ENCODE data around the gene A3GALT2. TPM values are rescaled to one million over a fixed set of nuclear protein-coding genes. Genes with fewer than 3 reads are reported as not detected.

The A3GALT2 gene
- total and polyA plus RNA-seq, 4 donors, result not detected

- Histone ChIP-seq H3K4me3 (ENCODE audit: low read depth in 1 of 3, low read length in 3 of 3) (no peak overlapping the region), H3K9ac (ENCODE audit: low read depth in 1 of 2, low read length in 2 of 2) (no peak overlapping the region), H3K4me1 (ENCODE audit: control insufficient read depth in 4 of 4, insufficient read depth in 4 of 4, low read length in 3 of 4) (no peaks in the 10 kb centered on the region), H3K27me3 (ENCODE audit: control insufficient read depth in 4 of 4, insufficient read depth in 4 of 4, low read length in 3 of 4) (no peaks in the 10 kb centered on the region), H3K27ac (ENCODE audit: low read depth in 1 of 2, low read length in 2 of 2) (no peak overlapping the region), H3K36me3 (ENCODE audit: control insufficient read depth in 4 of 4, insufficient read depth in 3 of 4, low read depth in 1 of 4, low read length in 3 of 4) (no peaks in the 10 kb centered on the region), H3K9me3 (ENCODE audit: control insufficient read depth in 4 of 4, low read length in 3 of 4) (no peaks in the 10 kb centered on the region)
- 91% methylated on average over 2 of the region's 2 CpGs for WGBS
- no peak for DNase-seq (ENCODE audit: low spot score)
- TF ChIP-seq GABPA (IDR thresholded peaks at IDR 0.05 in 1 of 2, conservative IDR thresholded peaks at IDR 0.05 in 1 of 2), result no peak
- TF ChIP-seq TAF1 (conservative IDR thresholded peaks at IDR 0.05), result no peak
These were observed 39.0 kb upstream of the A3GALT2 start for GRCh38 chr1:33359931-33360330.

DNA sequence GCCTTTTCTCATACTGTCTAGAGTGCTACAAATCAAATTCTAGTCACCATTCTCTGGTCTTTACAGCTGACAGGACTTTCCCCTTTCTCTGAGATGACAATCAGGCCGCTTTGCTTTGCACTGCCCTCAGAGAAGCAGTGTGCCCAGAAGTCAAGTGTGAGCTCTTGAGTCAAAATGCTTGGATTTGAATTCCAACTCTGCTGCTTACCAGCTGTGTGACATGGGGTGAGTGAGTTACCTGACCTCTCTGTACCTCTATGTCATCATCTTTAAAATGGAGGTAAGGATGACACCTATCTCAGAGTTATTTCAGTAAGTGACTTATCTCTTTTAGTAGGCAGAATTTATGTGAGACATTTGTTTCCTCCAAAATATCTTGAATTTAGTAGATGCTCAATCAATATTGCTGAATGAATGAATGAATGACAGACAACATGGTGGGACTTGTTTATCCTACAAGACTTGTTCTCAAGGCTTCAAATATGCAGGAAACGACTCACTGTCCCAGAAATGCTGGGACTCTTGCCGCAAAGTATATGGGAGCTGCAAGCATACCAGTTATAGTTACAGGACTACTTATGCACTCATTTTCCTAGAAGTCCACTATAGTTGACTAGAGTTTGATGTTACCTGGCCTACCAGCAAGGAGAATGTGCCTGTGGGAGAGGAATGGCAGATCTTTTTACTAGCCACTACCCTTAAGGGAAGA is 38.1 kb upstream of the A3GALT2 start:
- Histone ChIP-seq H3K9me3 (ENCODE audit: control insufficient read depth in 4 of 4, low read length in 3 of 4) (no peaks in the 10 kb centered on the region), H3K27ac (ENCODE audit: low read depth in 1 of 2, low read length in 2 of 2) (no peak overlapping the region), H3K9ac (ENCODE audit: low read depth in 1 of 2, low read length in 2 of 2) (no peak overlapping the region), H3K36me3 (ENCODE audit: control insufficient read depth in 4 of 4, insufficient read depth in 3 of 4, low read depth in 1 of 4, low read length in 3 of 4) (peaks cover 0 to 2% (median 0%) of the 10 kb centered on the region in 4 donors), H3K27me3 (ENCODE audit: control insufficient read depth in 4 of 4, insufficient read depth in 4 of 4, low read length in 3 of 4) (no peaks in the 10 kb centered on the region), H3K4me1 (ENCODE audit: control insufficient read depth in 4 of 4, insufficient read depth in 4 of 4, low read length in 3 of 4) (no peaks in the 10 kb centered on the region), H3K4me3 (ENCODE audit: low read depth in 1 of 3, low read length in 3 of 3) (no peak overlapping the region)
- no peak for TF ChIP-seq FOXA1 (IDR thresholded peaks at IDR 0.05)
- DNase-seq (ENCODE audit: low spot score), result no peak
- 95% methylated on average over 3 of the region's 3 CpGs for WGBS

DNA sequence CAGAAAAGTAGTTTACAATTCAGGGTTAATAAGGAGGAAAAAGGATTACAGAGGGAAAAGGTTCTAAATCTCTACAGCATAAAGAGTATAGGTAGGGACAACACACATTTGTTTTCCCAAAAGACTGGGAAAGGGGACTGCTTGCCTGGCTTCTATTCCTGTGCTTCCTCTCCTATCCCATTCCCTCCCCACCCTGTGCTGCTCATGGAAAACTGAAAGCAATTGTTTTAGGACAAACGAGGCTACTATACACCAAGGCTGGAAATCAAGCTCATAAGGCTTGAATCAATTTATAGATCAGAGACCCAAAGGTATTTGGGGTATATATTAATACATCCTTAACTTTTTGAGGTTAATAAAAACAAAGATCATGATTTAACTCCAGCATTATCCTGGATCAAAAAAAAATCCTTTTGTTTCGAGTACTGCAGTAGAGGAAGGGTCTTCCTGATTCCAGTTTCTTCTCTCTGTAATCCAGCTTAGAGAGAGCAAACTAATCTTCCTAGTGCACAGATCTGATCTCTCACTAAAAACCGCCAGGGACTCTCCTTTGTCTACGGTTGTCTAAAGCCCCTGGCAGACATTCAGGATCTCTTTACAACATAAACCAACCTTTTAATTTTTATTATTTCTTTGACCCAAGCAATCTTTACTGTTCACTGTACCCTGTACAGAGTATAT is 37.4 kb upstream of the A3GALT2 start:
- Histone ChIP-seq H3K4me3 (ENCODE audit: low read depth in 1 of 3, low read length in 3 of 3) (no peak overlapping the region), H3K9me3 (ENCODE audit: control insufficient read depth in 4 of 4, low read length in 3 of 4) (no peaks in the 10 kb centered on the region), H3K36me3 (ENCODE audit: control insufficient read depth in 4 of 4, insufficient read depth in 3 of 4, low read depth in 1 of 4, low read length in 3 of 4) (peaks cover 0 to 2% (median 0%) of the 10 kb centered on the region in 4 donors), H3K27me3 (ENCODE audit: control insufficient read depth in 4 of 4, insufficient read depth in 4 of 4, low read length in 3 of 4) (no peaks in the 10 kb centered on the region), H3K4me1 (ENCODE audit: control insufficient read depth in 4 of 4, insufficient read depth in 4 of 4, low read length in 3 of 4) (no peaks in the 10 kb centered on the region), H3K27ac (ENCODE audit: low read depth in 1 of 2, low read length in 2 of 2) (no peak overlapping the region), H3K9ac (ENCODE audit: low read depth in 1 of 2, low read length in 2 of 2) (no peak overlapping the region)
- no peak for DNase-seq (ENCODE audit: low spot score)
- TF ChIP-seq NR2F2 (IDR thresholded peaks at IDR 0.05) (no peak), HNF4A (conservative IDR thresholded peaks at IDR 0.05) (no peak), JUND (IDR thresholded peaks at IDR 0.05) (no peak), CTCF (IDR thresholded peaks at IDR 0.05; ENCODE audit: low read depth, low read length, missing input control) (no peak), FOXA1 (IDR thresholded peaks at IDR 0.05) (no peak), YY1 (IDR thresholded peaks at IDR 0.05) (no peak), ATF3 (IDR thresholded peaks at IDR 0.05) (no peak), HNF4G (IDR thresholded peaks at IDR 0.05) (no peak), RAD21 (IDR thresholded peaks at IDR 0.05) (no peak), GABPA (IDR thresholded peaks at IDR 0.05 in 1 of 2, conservative IDR thresholded peaks at IDR 0.05 in 1 of 2) (no peak), EGR1 (IDR thresholded peaks at IDR 0.05; ENCODE audit: low read depth in 2 of 2) (no peak), TAF1 (conservative IDR thresholded peaks at IDR 0.05) (no peak), REST (IDR thresholded peaks at IDR 0.05) (no peak), FOXA2 (IDR thresholded peaks at IDR 0.05) (no peak), ZBTB33 (IDR thresholded peaks at IDR 0.05) (no peak), RXRA (IDR thresholded peaks at IDR 0.05) (no peak), MAX (IDR thresholded peaks at IDR 0.05) (no peak), SP1 (IDR thresholded peaks at IDR 0.05) (no peak)
- WGBS, result 78% methylated on average over 4 of the region's 4 CpGs
